Caco-2 (cell line): ENCODE measurements around the gene ZRSR2. TPM values are rescaled to one million over a fixed set of nuclear protein-coding genes. Genes with fewer than 3 reads are reported as not detected.
"Not testable (repeated sequence)": the region's sequence is repeated elsewhere in the genome, so short reads cannot be mapped to it uniquely, and the experiment has no call there.

Experiments used
- BruUV-seq: library from RNA; stranded (reverse); fragments of 400-500 nt; replicated peaks from 2 replicates; lab custom pipeline; 2021; lab: Mats Ljungman, UMichigan
- CTCF ChIA-PET: fragments of 300-600 bp; sonication (Branson Sonifier 250); formaldehyde crosslinking; loops from one replicate; lab custom pipeline; 2022; ENCODE audit warnings: antibody characterized with exemption; lab: Charles Lee
- POLR2A ChIA-PET: fragments of 300-600 bp; sonication (Branson Sonifier 250); formaldehyde crosslinking; loops from one replicate; lab custom pipeline; 2022; ENCODE audit warnings: antibody characterized with exemption; lab: Charles Lee
- DNase-seq, 2 experiments: peaks; one replicate each; pipeline versions ENCODE4 v3.0.0 to v3.0.0-alpha.2; 2020 to 2022
- H3K27me3 ChIP-seq: replicated peaks from 2 replicates; pipeline ENCODE4 v1.6.0; 2011; ENCODE audit warnings: low read length; ENCODE audit not compliant: control insufficient read depth, insufficient read depth
- H3K36me3 ChIP-seq: 2 replicates; pipeline ENCODE4 v1.5.1; 2011; ENCODE audit warnings: low read length; ENCODE audit not compliant: control insufficient read depth, insufficient read depth
- H3K4me1 ChIP-seq: fragments of 250-450 bp; sonication (Bioruptor Pico); 2 replicates; pipeline ENCODE4 v1.5.1; 2020; ENCODE audit warnings: mild to moderate bottlenecking
- H3K4me3 ChIP-seq: 2 replicates; pipeline ENCODE4 v1.5.1; 2011; ENCODE audit warnings: low read depth, mild to moderate bottlenecking, control low read depth, low read length
- H3K9me3 ChIP-seq: fragments of 250-450 bp; sonication (Bioruptor Pico); 2 replicates; pipeline ENCODE4 v1.5.1; 2020; ENCODE audit warnings: mild to moderate bottlenecking, moderate library complexity
- H3K27ac Mint-ChIP-seq: one replicate; pipeline ENCODE4 v1.8.0; 2022; ENCODE audit warnings: mixed read lengths; ENCODE audit not compliant: unreplicated experiment
- H3K27me3 Mint-ChIP-seq: one replicate; pipeline ENCODE4 v1.8.0; 2022; ENCODE audit warnings: mixed read lengths; ENCODE audit not compliant: insufficient read depth, unreplicated experiment
- H3K36me3 Mint-ChIP-seq: one replicate; pipeline ENCODE4 v1.8.0; 2022; ENCODE audit warnings: mild to moderate bottlenecking, mixed read lengths; ENCODE audit not compliant: insufficient read depth, unreplicated experiment
- H3K4me1 Mint-ChIP-seq: one replicate; pipeline ENCODE4 v1.8.0; 2022; ENCODE audit warnings: low read depth, mixed read lengths; ENCODE audit not compliant: unreplicated experiment
- H3K4me3 Mint-ChIP-seq: one replicate; pipeline ENCODE4 v1.8.0; 2022; ENCODE audit warnings: mild to moderate bottlenecking, moderate library complexity, mixed read lengths; ENCODE audit not compliant: unreplicated experiment
- H3K9me3 Mint-ChIP-seq: one replicate; pipeline ENCODE4 v1.8.0; 2022; ENCODE audit warnings: mixed read lengths; ENCODE audit not compliant: unreplicated experiment
- intact Hi-C: fragments of 100-400 bp; cut with micrococcal nuclease; formaldehyde crosslinking; loops from one replicate; pipeline ENCODE4 v1.10.0; 2022; ENCODE audit not compliant: unreplicated experiment
- total RNA-seq: library from RNA; stranded (reverse); gene quantifications from 2 replicates; pipeline ENCODE4 v1.2.3, GENCODE V29; 2022
- TF ChIP-seq, protein P1 (sequence below), 2 experiments: fragments of 200-600 bp in 1 of 2; IDR thresholded peaks; 1 replicate in 1 of 2; 2 replicates in 1 of 2; pipeline versions ENCODE4 v1.5.1 to v1.8.0; 2011 to 2022; ENCODE audit warnings: antibody characterized with exemption in 1 of 2, control low read depth in 1 of 2, inconsistent platforms in 1 of 2, low read depth in 1 of 2, low read length in 1 of 2, mild to moderate bottlenecking in 1 of 2, moderate library complexity in 1 of 2; ENCODE audit not compliant: insufficient read depth in 1 of 2, severe bottlenecking in 1 of 2, unreplicated experiment in 1 of 2

Gene ZRSR2
- total RNA-seq, 1 experiment from 2014 or later = 8.1 TPM

DNA sequence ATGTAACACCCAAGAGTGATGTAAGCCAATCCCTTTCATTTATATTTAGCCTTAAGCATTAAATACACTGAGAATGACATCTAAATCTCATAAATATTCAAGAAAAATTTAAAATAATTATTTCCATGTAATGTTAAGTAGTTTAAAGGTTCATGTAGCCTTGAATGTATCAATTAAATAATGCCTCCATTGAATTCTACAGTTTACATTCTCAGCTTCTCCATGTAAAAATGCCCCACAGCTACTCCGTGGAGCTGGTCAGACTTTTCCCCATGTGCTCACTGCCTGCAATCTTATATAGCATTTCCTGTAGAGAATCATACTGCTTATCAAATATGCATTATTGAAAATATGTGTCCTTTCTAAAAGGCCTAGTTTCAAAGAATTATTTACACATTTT is 38.9 kb downstream of the ZRSR2 start:
- no TSS peak for BruUV-seq
- ChIA-PET POLR2A (no interaction called here), CTCF (no interaction called here)
- no peak overlapping the region for H3K4me3 Mint-ChIP-seq
- no peaks in the 10 kb centered on the region for H3K4me1 Mint-ChIP-seq
- H3K9me3 ChIP-seq = no peaks in the 10 kb centered on the region
- intact Hi-C loops = no loop called here
- H3K4me3 ChIP-seq = no peak overlapping the region
- no peaks in the 10 kb centered on the region for H3K36me3 Mint-ChIP-seq
- TF ChIP-seq, protein P1, sequence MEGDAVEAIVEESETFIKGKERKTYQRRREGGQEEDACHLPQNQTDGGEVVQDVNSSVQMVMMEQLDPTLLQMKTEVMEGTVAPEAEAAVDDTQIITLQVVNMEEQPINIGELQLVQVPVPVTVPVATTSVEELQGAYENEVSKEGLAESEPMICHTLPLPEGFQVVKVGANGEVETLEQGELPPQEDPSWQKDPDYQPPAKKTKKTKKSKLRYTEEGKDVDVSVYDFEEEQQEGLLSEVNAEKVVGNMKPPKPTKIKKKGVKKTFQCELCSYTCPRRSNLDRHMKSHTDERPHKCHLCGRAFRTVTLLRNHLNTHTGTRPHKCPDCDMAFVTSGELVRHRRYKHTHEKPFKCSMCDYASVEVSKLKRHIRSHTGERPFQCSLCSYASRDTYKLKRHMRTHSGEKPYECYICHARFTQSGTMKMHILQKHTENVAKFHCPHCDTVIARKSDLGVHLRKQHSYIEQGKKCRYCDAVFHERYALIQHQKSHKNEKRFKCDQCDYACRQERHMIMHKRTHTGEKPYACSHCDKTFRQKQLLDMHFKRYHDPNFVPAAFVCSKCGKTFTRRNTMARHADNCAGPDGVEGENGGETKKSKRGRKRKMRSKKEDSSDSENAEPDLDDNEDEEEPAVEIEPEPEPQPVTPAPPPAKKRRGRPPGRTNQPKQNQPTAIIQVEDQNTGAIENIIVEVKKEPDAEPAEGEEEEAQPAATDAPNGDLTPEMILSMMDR (IDR thresholded peaks at IDR 0.05; ENCODE audit: insufficient read depth in 1 of 2, low read depth in 1 of 2, low read length in 1 of 2, severe bottlenecking in 1 of 2, unreplicated experiment in 1 of 2) = no peak
- H3K27me3 ChIP-seq = no peaks in the 10 kb centered on the region
- H3K9me3 Mint-ChIP-seq = no peaks in the 10 kb centered on the region
- no peak for DNase-seq
- no peaks in the 10 kb centered on the region for H3K4me1 ChIP-seq
- no peaks in the 10 kb centered on the region; the same call in 1 of the 2 replicates for H3K36me3 ChIP-seq
- no peak overlapping the region for H3K27ac Mint-ChIP-seq
- H3K27me3 Mint-ChIP-seq = no peaks in the 10 kb centered on the region

DNA sequence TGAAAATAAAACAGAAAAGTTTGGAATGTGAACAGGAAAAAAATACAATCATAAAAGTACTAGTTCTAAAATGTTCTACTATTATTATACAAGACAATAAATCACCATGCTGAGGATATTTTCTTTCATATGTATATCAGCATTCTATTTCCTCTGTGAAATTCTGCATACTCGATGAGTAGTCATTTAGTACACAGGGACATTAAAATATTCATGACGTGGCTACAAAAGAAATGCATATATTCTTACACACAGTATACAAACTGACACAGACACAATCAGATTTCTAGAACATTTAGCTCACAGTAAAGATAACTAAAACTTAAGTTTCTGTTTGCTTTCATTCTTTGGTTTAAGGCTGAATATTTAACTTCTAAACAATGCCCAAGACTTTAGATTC is 41.1 kb downstream of the ZRSR2 start:
- H3K36me3 ChIP-seq, DNase-seq, BruUV-seq, POLR2A ChIA-PET, CTCF ChIA-PET, H3K27me3 ChIP-seq, H3K36me3 Mint-ChIP-seq, H3K4me3 ChIP-seq, H3K27ac Mint-ChIP-seq, H3K27me3 Mint-ChIP-seq, H3K4me1 Mint-ChIP-seq, intact Hi-C loops, H3K9me3 ChIP-seq, H3K9me3 Mint-ChIP-seq, H3K4me3 Mint-ChIP-seq: not testable (repeated sequence)
- H3K4me1 ChIP-seq = peaks cover 12% of the 10 kb centered on the region; the same call in 1 of the 2 replicates

DNA sequence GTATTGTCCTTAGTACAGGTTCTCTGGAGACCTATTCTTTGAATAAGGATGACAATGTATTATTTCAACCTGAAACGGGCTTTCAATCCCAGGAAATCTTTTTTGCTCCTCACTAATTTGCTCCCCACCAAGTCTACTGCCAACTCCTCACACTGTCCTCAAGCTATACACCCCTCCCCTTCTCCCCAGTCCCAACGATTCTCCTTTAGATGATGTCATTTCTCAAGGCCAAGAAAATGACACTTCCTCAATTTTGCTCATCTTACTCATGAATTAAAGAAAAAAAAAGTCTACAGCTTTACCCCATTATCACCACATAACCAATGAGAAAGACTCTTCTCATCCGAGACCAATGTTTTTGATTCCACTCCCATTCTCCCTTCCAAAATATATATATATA is 43.8 kb downstream of the ZRSR2 start:
- Mint-ChIP-seq H3K36me3 (peaks cover 5% of the 10 kb centered on the region), H3K9me3 (no peaks in the 10 kb centered on the region), H3K27ac (no peak overlapping the region), H3K4me3 (no peak overlapping the region), H3K27me3 (no peaks in the 10 kb centered on the region), H3K4me1 (no peaks in the 10 kb centered on the region)
- ChIA-PET POLR2A (no interaction called here), CTCF (no interaction called here)
- Histone ChIP-seq H3K9me3 (no peaks in the 10 kb centered on the region), H3K4me3 (no peak overlapping the region), H3K36me3 (no peaks in the 10 kb centered on the region), H3K27me3 (no peaks in the 10 kb centered on the region), H3K4me1 (peaks cover 12% of the 10 kb centered on the region; the same call in 1 of the 2 replicates)
- intact Hi-C loops = no loop called here
- no TSS peak for BruUV-seq
- TF ChIP-seq, protein P1 (IDR thresholded peaks at IDR 0.05; ENCODE audit: insufficient read depth in 1 of 2, low read depth in 1 of 2, low read length in 1 of 2, severe bottlenecking in 1 of 2, unreplicated experiment in 1 of 2) = no peak
- no peak for DNase-seq
